NB4 (cell line): ENCODE measurements around the gene DENND4C.
"Not testable (repeated sequence)": the region's sequence is repeated elsewhere in the genome, so short reads cannot be mapped to it uniquely, and the experiment has no call there.

Experiments used
- DNase-seq: peaks from one replicate; pipeline ENCODE4 v3.0.0; 2010; ENCODE audit warnings: low read depth
- H3K4me3 ChIP-seq: one replicate; pipeline ENCODE4 v1.5.1; 2011; ENCODE audit warnings: mild to moderate bottlenecking, low read depth, low read length, moderate library complexity
- CTCF ChIP-seq: IDR thresholded peaks from one replicate; pipeline ENCODE4 v1.5.1; 2012; ENCODE audit warnings: low read depth, low read length
- MYC ChIP-seq: IDR thresholded peaks from 2 replicates; pipeline ENCODE4 v1.6.1; 2011; ENCODE audit warnings: low read depth, low read length
- POLR2A ChIP-seq: IDR thresholded peaks from 2 replicates; pipeline ENCODE4 v1.6.1; 2011; ENCODE audit warnings: mild to moderate bottlenecking; ENCODE audit not compliant: insufficient read length; ENCODE audit errors: extremely low read depth
- TF ChIP-seq, protein P1 (sequence below): IDR thresholded peaks from 2 replicates; pipeline ENCODE4 v1.6.1; 2011; ENCODE audit warnings: low read depth, low read length

DENND4C gene

DNA sequence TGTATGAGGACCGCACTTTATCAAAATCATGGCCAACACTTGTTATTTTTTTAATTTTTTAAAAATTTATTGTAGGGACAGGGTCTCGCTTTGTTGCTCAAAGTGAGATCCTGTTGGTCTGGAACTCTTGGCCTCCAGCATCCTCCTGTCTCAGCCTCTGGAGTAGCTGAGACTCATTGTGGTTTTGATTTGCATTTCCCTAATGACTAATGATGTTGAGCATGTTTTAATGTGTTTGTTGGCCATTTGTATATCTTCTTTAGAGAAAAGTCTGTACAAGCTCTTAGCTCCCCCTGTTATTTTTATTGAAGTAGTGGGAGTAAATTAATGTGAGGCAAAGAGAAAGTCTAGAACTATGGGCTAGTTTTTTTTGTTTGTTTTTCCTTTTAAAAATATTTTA, 151.2 kb downstream of the DENND4C start:
- DNase-seq: peak; percentile 39
- TF ChIP-seq MYC (no peak), POLR2A (no peak), CTCF (no peak)
- TF ChIP-seq, protein P1, sequence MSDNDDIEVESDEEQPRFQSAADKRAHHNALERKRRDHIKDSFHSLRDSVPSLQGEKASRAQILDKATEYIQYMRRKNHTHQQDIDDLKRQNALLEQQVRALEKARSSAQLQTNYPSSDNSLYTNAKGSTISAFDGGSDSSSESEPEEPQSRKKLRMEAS: no peak
- H3K4me3 ChIP-seq: no peak overlapping the region

DNA sequence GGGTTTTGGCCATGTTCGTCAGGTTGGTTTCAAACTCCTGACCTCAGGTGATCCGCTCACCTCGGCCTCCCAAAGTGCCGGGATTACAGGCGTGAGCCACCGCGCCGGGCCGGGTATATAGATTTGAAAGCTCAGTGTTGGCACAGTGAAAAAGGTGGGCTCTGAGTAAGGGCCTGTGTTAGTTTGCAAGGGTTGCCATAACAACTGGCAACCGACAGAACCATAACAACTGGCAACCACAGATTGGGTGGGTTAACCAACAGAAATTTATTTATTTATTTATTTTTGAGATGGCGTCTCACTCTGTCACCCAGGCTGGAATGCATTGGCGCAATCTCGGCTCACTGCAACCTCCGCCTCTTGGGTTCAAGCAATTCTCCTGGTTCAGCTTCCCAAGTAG, 154.7 kb downstream of the DENND4C start:
- DNase-seq, H3K4me3 ChIP-seq: not testable (repeated sequence)

GRCh38 chr9:19385786-19386501, 155.5 kb downstream of the DENND4C start:
- no peak for DNase-seq
- no peak overlapping the region for H3K4me3 ChIP-seq
- TF ChIP-seq CTCF (no peak), POLR2A (no peak), MYC (no peak)
- TF ChIP-seq, protein P1: no peak

GRCh38 chr9:19386502-19387044, 156.1 kb downstream of the DENND4C start:
- H3K4me3 ChIP-seq: no peak overlapping the region
- no peak for DNase-seq
- TF ChIP-seq, protein P1: no peak
- TF ChIP-seq CTCF (no peak), MYC (no peak), POLR2A (no peak)

GRCh38 chr9:19387317-19387716, 156.8 kb downstream of the DENND4C start:
- H3K4me3 ChIP-seq: no peak overlapping the region
- DNase-seq: no peak
- TF ChIP-seq, protein P1: no peak
- no peak for TF ChIP-seq POLR2A
- no peak for TF ChIP-seq MYC
- TF ChIP-seq CTCF: no peak

DNA sequence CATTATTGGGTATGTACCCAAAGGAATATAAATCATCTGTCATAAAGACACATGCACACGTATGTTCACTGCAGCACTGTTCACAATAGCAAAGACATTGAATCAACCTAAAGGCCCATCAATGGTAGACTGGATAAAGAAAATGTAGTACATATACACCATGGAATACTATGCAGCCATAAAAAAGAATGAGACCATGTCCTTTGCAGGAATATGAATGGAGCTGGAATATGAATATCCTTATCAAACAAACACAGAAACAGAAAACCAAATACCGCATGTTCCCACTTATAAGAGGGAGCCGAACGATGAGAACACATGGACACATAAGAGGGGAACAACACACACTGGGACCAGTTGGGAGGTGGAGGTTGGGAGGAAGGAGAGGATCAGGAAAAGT, 159.0 kb downstream of the DENND4C start:
- DNase-seq: not testable (repeated sequence)

GRCh38 chr9:19397845-19398244, 167.4 kb downstream of the DENND4C start:
- no peak for TF ChIP-seq POLR2A
- no peak for TF ChIP-seq MYC
- TF ChIP-seq, protein P1: no peak
- no peak for TF ChIP-seq CTCF
- DNase-seq: no peak
- H3K4me3 ChIP-seq: no peak overlapping the region

More for the DNA sequence above, 159.0 kb downstream of the DENND4C start:
- H3K4me3 ChIP-seq: not testable (repeated sequence)

- H3K4me3 ChIP-seq: not testable (repeated sequence)
Observed at GRCh38 chr9:19403231-19403630, 172.7 kb downstream of the DENND4C start.

More at GRCh38 chr9:19403231-19403630, 172.7 kb downstream of the DENND4C start:
- DNase-seq: not testable (repeated sequence)
